ENCODE measurements around the gene SMIM7. TPM values are rescaled to one million over a fixed set of nuclear protein-coding genes. Genes with fewer than 3 reads are reported as not detected.

Gene SMIM7
- total RNA-seq, 4 donors from 2014 or later: 36.4 to 60.5 (median 49.8) TPM

DNA sequence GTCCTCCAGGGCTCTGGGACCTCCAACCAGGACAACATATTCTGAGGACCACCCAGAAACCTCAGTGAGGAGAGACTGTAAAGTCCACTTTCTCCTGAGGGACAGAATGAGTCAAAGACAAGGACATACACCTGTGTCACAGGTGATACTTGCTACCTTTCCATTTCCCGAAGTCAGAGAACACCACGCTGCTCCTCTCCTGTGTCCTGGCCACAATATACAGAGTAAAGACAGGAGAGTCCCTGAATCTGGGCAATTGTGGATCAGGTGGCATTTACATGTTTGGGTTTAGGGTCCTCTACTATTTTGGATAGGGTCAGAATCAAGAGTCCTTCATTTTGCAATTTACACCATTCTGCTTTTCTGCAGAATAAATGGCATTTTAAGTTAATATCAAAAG lies 36.9 kb downstream of the SMIM7 start:
- ATAC-seq (no peak), DNase-seq (no peak)
- TF ChIP-seq POLR2A (IDR thresholded peaks at IDR 0.05): no peak
- TF ChIP-seq, protein P1, sequence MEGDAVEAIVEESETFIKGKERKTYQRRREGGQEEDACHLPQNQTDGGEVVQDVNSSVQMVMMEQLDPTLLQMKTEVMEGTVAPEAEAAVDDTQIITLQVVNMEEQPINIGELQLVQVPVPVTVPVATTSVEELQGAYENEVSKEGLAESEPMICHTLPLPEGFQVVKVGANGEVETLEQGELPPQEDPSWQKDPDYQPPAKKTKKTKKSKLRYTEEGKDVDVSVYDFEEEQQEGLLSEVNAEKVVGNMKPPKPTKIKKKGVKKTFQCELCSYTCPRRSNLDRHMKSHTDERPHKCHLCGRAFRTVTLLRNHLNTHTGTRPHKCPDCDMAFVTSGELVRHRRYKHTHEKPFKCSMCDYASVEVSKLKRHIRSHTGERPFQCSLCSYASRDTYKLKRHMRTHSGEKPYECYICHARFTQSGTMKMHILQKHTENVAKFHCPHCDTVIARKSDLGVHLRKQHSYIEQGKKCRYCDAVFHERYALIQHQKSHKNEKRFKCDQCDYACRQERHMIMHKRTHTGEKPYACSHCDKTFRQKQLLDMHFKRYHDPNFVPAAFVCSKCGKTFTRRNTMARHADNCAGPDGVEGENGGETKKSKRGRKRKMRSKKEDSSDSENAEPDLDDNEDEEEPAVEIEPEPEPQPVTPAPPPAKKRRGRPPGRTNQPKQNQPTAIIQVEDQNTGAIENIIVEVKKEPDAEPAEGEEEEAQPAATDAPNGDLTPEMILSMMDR (IDR thresholded peaks at IDR 0.05 in 4 of 5, conservative IDR thresholded peaks at IDR 0.05 in 1 of 5): no peak
- in situ Hi-C loops (cut with MboI; ENCODE audit: low sequenced_read_pairs in 4 of 4): no loop called here
- peak overlapping the region in 2 of 4 donors; percentile 48 to 87 for H3K27ac ChIP-seq
- H3K4me3 ChIP-seq: no peak overlapping the region
- no peaks in the 10 kb centered on the region for H3K9me3 ChIP-seq
- H3K27me3 ChIP-seq: no peaks in the 10 kb centered on the region
- peaks cover 58 to 90% of the 10 kb centered on the region in 2 donors for H3K4me1 ChIP-seq
- intact Hi-C loops (cut with DNase I; ENCODE audit: low total_unique reads): no loop called here
- no peaks in the 10 kb centered on the region for H3K36me3 ChIP-seq

GRCh38 chr19:16621165-16621800 lies 38.7 kb downstream of the SMIM7 start:
- in situ Hi-C loops (cut with MboI; ENCODE audit: low sequenced_read_pairs in 4 of 4): no loop called here
- ATAC-seq: no peak
- Histone ChIP-seq H3K4me3 (no peak overlapping the region), H3K27ac (peak overlapping the region; percentile 70 to 83 (median 78)), H3K4me1 (peaks cover 69 to 97% of the 10 kb centered on the region in 2 donors), H3K36me3 (no peaks in the 10 kb centered on the region), H3K9me3 (no peaks in the 10 kb centered on the region), H3K27me3 (no peaks in the 10 kb centered on the region)
- TF ChIP-seq, protein P1 (IDR thresholded peaks at IDR 0.05 in 4 of 5, conservative IDR thresholded peaks at IDR 0.05 in 1 of 5): no peak
- TF ChIP-seq POLR2A (IDR thresholded peaks at IDR 0.05): no peak
- DNase-seq: no peak
- intact Hi-C loops (cut with DNase I; ENCODE audit: low total_unique reads): no loop called here

DNA sequence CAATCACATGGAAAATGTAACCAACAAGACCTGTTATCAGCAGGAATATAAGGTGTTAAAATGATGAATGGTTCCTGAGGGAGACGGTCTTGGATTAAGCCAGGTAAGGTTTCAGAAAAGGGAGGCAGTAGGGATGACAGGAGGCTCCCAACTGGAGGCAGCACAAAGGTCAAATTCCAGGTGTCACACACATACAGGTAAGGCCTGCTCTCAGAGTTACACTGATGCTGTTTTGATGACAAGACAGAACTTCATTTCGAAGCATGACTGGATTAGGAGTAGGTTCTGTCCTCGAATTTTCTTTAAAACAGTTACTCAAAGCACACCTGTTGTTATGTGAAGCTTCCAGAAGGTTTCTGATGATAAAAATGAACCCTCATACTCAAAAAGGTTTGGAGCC lies 39.4 kb downstream of the SMIM7 start:
- Histone ChIP-seq H3K27ac (peak overlapping the region; percentile 70 to 83 (median 78)), H3K36me3 (no peaks in the 10 kb centered on the region), H3K27me3 (no peaks in the 10 kb centered on the region), H3K4me3 (no peak overlapping the region), H3K9me3 (no peaks in the 10 kb centered on the region), H3K4me1 (peaks cover 67 to 95% of the 10 kb centered on the region in 2 donors)
- ATAC-seq: no peak
- intact Hi-C loops (cut with DNase I; ENCODE audit: low total_unique reads) (no loop called here), in situ Hi-C loops (cut with MboI; ENCODE audit: low sequenced_read_pairs in 4 of 4) (no loop called here)
- TF ChIP-seq, protein P1 (IDR thresholded peaks at IDR 0.05 in 4 of 5, conservative IDR thresholded peaks at IDR 0.05 in 1 of 5): no peak
- no peak for TF ChIP-seq POLR2A (IDR thresholded peaks at IDR 0.05)
- DNase-seq: no peak

DNA sequence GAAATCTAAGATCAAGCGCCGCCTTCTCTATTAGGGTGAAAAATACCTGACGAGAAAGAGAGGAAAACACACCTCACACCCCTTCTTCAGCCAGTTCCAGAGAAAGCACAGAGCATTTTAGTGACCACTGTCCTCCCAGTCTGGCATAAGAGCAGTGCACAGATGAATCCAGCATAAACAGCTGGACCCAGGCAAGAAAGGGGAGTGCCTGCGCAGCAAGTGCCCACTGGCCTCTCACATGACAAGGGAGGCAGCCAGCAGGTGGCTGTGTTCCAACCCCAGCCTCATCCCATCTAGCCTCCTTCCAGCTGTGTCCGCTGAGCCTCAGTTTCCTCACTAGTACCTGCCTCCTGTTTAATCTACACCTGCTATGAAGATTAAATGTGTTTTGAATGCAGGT lies 39.9 kb downstream of the SMIM7 start:
- in situ Hi-C loops (cut with MboI; ENCODE audit: low sequenced_read_pairs in 4 of 4): no loop called here
- peak; percentile 64 to 67 for ATAC-seq

More for the DNA sequence above, 39.9 kb downstream of the SMIM7 start:
- no peaks in the 10 kb centered on the region for H3K9me3 ChIP-seq
- peak overlapping the region in 1 of 4 donors; percentile 2 for H3K4me3 ChIP-seq
- peak in 1 of 2 donors; percentile 64 for DNase-seq
- TF ChIP-seq POLR2A (IDR thresholded peaks at IDR 0.05): no peak
- TF ChIP-seq, protein P1 (IDR thresholded peaks at IDR 0.05 in 4 of 5, conservative IDR thresholded peaks at IDR 0.05 in 1 of 5): no peak
- peak overlapping the region; percentile 70 to 83 (median 78) for H3K27ac ChIP-seq
- no peaks in the 10 kb centered on the region for H3K27me3 ChIP-seq
- H3K36me3 ChIP-seq: no peaks in the 10 kb centered on the region
- H3K4me1 ChIP-seq: peaks cover 61 to 90% of the 10 kb centered on the region in 2 donors
- intact Hi-C loops (cut with DNase I; ENCODE audit: low total_unique reads): no loop called here
